Activated CD8-positive, alpha-beta memory T cell treated with anti-CD3 and anti-CD28 coated beads, Interleukin-2, amount 50 U/mL, for 1 hour (primary cell): ENCODE measurements around the gene ATP9B.
"Not testable (repeated sequence)": the region's sequence is repeated elsewhere in the genome, so short reads cannot be mapped to it uniquely, and the experiment has no call there.

Experiments used
- DNase-seq: peaks from one replicate; pipeline ENCODE4 v3.0.0-alpha.2; 2020; ENCODE audit errors: extremely low read depth

The ATP9B gene

DNA sequence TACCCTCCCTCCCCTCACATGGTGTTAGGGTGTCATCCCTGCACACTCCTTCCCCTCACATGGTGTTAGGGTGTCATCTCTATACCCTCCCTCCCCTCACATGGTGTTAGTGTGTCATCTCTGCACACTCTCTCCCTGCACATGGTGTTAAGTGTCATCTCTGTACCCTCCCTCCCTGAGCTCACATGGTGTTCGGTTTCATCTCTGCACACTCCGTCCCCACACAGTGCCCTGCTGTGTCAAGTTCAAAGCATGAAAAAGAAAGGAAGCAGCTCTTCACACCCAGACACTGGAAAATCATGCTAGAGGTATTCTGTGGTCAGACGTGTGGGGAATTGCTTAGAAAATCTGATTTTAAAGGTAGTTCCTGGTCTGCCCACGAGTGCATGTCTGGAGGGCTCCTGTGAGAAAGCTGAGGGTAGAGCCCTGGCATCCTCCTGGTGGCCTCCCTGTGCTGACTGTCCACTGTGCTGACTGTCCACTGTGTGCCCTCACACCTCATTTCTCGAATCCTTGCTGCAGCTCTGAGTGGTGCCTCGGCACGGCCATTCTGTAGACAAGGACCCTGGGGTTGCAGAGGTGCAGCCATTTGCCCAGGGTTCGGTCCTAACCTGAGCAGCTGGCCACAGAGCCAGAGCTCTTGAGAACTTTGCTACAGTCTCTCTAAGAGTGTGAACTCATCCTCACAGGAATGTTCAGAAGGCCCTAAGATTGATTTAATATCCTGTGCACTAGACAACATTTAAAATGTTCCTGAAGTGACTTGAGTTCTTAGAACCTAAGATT lies 257.4 kb downstream of the ATP9B start:
- DNase-seq, result no peak

DNA sequence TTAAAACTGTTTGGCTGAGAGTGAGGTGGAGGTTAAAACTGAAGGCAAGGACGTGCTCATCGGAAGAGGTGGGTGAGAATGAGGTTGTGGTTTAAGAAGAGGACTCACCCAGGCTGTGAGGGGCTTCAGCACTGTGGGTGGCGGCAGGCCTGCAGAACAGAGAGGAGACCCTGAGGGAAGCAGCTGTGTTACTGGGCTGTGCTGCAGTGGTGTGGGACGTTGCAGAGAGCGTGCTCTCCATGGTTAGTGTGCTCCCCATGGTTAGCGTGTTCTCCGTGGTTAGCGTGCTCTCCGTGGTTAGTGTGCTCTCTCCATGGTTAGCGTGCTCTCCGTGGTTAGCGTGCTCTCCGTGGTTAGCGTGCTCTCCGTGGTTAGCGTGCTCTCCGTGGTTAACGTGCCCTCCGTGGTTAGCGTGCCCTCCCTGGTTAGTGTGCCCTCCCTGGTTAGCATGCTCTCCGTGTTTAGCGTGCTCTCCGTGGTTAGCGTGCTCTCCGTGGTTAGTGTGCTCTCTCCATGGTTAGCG lies 258.1 kb downstream of the ATP9B start:
- DNase-seq, result no peak

DNA sequence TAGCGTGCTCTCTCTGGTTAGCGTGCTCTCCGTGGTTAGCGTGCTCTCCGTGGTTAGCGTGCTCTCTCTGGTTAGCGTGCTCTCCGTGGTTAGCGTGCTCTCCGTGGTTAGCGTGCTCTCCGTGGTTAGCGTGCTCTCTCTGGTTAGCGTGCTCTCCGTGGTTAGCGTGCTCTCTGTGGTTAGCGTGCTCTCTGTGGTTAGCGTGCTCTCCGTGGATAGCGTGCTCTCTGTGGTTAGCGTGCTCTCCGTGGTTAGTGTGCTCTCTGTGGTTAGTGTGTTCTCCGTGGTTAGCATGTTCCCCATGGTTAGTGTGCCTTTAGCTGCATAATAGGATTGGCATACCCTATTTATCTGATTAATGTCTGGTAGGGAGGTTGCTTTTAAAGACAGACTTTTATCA lies 258.7 kb downstream of the ATP9B start:
- DNase-seq, result not testable (repeated sequence)

DNA sequence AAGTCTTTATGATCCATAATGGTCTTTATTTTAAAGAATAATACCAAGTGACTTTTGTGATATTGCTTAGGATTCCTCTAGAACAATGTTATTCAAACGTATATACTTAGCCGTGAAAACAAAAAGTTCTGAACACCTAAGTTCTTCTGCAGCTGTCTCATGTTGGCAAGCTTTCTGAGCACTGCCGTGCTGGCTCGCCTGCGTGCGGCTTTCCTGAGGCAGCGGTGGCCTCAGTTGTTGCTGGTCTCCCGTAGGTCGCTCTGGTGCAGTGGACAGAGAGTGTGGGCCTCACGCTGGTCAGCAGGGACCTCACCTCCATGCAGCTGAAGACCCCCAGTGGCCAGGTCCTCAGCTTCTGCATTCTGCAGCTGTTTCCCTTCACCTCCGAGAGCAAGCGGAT lies 259.7 kb downstream of the ATP9B start:
- no peak for DNase-seq

DNA sequence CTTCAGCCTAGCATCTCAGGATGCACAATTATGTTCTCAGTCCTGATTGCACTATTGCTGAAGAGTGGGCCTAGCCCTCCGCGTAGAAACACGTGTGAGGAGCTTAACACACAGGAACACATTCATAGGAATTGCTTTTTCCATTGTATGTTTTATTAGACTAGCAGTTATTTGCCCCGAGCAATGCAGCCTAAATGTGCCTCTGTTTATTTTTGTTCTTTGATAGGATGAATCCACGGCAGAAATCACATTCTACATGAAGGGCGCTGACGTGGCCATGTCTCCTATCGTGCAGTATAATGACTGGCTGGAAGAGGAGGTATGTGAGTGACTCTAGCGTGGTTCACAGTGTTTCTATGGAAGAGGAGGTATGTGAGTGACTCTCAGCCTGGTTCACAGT lies 260.6 kb downstream of the ATP9B start:
- DNase-seq, result no peak

GRCh38 chr18:79332646-79333045 lies 263.5 kb downstream of the ATP9B start:
- no peak for DNase-seq

DNA sequence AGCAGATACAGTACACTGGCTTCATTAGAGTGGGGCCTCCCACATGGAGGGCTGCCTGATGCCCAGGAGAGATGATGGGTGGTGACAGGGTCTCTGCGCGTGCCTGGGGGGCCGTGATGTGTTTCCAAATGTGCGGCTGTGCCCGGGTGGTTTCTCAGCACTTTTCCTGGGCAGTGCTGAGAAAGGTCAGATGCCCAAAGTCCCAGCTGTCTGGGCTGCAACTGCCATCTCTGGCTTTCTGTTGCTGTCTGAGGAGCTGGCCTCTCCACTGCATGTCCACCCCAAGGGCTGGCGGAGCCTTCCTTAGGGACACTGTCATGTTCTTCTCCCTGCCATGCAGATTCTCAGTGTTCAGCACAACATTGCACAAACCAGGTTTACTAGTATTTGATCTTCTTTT lies 263.9 kb downstream of the ATP9B start:
- DNase-seq, result no peak

DNA sequence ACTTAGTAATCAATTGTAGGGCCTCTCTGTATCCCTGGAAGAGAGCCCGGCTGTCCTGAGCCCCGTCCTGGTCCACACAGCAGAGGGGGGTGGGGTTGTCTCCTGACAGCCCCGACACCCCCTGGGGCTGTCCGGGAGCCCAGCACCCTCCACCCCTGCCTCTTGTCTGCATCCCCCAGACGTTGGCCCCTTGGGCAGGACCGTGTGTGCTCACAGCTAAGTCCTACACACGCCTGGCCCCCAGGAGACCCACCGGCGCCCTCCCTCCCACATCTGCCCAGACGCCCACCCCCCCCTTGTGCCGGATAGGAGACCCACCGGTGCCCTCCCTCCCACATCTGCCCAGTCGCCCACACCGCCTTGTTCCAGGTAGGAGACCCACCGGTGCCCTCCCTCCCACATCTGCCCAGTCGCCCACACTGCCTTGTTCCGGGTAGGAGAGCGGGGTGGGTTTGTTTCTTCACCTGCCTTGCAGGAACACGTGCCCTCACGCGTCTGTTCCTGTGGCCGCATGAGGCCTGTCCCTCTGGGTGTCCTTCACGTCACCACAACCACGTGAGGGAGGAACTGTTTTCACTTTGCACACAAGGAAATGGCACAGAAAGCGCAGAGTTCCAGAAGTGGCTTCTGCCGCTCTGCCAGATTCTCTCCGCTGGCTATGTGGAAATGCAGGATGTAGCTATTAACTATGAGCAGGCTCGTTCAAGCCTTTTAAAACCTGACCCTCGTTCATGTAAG lies 265.5 kb downstream of the ATP9B start:
- DNase-seq, result no peak

- no peak for DNase-seq
These were observed 266.7 kb downstream of the ATP9B start for GRCh38 chr18:79335833-79336360.

DNA sequence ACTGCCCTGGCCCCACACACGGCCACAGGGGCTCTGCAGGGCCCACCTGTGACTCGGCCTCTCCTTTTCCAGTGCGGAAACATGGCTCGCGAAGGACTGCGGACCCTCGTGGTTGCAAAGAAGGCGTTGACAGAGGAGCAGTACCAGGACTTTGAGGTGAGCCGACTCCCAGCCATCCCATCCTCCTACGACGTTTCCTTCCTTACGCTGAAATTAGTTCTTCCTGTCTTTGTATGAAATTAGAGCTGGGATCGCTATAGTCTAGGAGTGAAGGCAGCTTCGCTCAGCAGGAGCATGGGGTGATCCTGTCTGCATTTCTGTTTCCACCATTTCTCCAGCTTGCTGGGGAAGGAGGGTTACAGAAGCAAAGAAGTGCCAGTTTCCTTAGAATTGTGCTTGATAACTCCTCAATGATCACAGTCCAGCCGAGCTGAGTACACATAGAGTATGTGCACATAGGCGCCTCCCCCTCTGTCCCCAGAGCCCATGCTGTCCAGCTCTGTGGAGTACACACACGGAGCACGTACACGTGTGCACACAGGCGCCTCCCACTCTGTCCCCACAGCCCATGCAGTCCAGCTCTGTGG lies 267.5 kb downstream of the ATP9B start:
- DNase-seq, result no peak

GRCh38 chr18:79337184-79337583 lies 268.0 kb downstream of the ATP9B start:
- DNase-seq, result no peak

DNA sequence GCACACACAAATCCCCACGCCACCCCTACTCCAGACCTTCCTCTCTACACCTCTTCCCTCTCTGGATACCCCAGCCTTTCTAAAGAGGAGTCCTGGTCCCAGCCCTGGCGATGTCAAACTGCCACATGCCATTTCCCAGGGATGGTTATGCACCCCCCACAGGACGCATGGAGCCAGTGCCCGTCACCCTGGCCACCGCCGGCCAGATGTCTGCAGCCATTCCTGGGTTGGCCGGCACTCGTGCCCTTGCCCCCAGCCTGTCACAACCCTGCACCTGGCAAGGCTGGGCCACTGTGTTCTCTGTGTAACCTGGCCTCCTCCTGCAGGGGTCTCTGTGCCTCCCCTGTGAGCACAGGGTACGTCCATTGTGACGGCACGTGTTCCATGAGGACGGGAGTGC lies 268.4 kb downstream of the ATP9B start:
- no peak for DNase-seq

DNA sequence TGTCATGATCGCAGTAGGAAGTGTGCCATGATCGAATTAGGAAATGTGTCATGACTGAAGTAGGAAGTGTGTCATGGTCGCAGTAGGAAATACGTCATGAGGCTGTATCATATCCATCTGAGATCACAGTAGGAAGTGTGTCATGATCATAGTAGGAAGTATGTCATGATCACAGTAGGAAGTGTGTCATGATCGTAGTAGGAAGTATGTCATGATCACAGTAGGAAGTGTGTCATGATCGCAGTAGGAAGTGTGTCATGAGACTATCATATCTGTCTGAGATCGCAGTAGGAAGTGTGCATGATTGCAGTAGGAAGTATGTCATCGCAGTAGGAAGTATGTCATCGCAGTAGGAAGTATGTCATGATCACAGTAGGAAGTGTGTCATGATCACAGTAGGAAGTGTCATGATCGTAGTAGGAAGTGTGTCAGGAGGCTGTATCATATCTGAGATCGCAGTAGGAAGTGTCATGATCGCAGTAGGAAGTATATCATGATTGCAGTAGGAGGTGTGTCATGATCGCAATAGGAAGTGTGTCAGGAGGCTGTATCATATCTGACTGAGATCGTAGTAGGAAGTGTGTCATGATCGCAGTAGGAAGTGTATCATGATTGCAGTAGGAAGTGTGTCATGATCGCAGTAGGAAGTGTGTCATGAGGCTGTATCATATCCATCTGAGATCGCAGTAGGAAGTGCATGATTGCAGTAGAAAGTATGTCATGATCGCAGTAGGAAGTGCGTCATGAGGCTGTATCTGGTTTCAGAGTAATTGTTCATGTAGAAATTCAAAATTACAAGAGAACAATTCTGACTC lies 270.1 kb downstream of the ATP9B start:
- no peak for DNase-seq

DNA sequence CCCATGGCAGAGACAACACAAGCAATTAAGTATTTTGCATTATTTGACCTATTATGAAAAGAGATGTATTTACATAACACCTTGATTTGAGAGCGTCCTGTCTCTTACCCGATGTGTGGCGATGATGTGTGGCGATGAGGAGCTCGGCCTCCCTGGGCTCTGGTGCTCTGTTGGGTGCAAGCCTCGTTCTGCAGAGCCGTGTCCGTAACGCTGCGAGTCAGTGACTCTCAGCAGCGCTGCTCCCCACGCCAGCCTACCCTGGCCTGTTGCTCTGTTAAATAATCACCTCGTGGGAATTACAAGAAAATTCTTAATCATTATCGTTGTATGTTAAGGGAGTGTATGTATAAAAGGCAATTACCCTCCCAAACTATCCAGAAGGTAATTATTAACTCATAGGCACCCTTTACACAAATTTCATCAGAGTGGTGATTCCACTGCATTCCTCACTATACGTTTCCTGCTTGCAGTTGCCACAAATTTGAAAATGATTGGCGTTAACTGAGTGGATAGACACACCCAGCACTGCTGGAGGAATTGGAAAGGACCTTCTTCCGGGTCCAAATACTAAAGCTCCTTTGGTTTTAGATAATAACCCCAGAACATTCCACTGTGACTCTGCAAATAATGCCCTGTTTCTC lies 274.5 kb downstream of the ATP9B start:
- no peak for DNase-seq

DNA sequence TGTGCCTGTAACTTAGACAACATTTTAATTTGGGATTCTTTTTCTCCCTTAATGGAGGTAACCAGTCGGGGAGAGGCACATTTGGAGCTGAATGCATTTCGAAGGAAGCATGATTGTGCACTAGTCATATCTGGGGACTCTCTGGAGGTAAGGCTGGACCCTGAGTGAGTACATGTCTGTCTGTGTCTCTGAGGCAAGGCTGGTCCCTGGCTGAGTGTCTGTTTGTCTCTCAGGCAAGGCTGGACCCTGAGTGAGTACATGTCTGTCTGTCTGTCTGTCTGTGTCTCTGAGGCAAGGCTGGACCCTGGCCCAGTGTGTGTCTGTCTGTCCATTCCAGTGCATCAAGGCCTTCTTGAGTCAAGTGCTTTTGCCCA lies 275.0 kb downstream of the ATP9B start:
- DNase-seq, result no peak

- no peak for DNase-seq
These were observed 276.2 kb downstream of the ATP9B start for GRCh38 chr18:79345366-79345765.

DNA sequence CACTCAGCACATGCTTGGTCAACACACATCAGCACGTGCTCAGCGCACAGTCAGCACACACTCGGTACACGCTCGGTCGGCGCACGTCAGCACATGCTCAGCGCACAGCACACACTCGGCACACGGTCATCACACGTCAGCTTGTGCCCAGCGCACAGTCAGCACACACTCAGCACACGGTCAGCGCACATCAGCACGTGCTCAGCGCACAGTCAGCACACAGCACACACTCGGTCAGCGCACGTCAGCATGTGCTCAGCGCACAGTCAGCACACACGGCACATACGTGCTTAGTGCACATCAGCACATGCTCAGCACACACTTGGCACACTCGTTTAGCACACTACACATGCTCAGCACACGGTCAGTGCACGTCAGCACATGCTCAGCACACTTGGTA lies 276.8 kb downstream of the ATP9B start:
- no peak for DNase-seq

- DNase-seq, result no peak
These were observed 278.9 kb downstream of the ATP9B start for GRCh38 chr18:79348066-79348465.

DNA sequence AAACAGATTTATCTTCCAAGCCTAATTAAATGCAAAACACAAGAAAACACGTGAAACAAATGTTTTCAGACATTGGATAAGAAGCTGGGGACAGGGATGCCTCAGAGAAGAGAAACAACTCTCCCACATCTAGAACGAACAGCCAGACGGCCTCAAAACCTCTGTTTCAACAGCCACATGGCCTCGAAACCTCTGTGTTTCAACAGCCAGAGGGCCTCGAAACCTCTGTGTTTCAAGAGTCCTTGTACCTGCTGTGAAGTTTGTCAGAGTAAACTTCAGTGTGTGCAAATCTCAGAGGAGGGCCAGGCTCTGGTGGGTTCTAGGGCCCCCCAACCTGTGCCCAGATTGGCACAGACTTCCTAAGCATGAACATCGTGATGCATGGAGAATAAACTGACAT lies 283.2 kb downstream of the ATP9B start:
- no peak for DNase-seq

DNA sequence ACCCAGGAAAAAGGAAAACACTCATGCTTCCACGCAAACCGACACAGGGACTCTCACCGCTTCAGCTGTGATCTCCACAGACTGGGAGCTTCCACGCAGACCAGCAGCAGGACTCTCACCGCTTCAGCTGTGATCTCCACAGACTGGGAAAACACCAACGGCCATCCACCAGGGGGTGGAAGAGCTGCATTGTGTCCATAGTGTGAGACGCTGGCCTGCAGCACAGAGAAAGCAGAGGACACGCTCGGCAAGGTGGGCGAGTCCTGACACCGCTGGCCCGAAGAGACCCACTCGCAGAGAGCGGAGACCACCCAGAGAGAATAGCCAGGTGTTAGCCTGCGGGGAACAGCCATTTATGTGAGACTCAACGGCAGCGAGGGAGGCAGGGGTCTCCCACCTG lies 284.1 kb downstream of the ATP9B start:
- DNase-seq, result no peak

DNA sequence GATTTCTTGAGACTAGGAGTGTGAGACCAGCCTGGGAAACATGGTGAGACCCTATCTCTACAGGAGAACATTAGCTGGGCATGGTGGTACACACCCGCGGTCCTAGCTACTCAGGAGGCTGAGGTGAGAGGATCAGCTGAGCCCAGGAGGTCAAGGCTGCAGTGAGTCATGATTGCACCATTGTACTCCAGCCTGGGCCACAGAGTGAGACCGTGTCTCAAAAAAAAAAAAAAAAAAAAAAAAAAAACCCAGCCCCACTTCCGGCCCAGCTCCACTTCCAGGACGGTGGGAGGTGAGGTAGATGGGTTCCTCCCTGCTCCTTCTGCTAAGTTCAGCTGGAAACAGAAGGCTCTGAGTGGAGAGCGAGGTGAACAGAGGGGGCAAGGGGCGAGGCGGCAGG lies 285.2 kb downstream of the ATP9B start:
- DNase-seq, result no peak
